Brain microvascular endothelial cell (primary cell): ENCODE measurements around the gene NCOA7.

ENCODE experiments used
- DNase-seq: peaks from one replicate; pipeline ENCODE4 v3.0.0-alpha.2; 2020
- H3K27ac ChIP-seq: fragments of 250-450 bp; sonication (Bioruptor Pico); 2 replicates; pipeline ENCODE4 v1.5.1; 2020; ENCODE audit warnings: mild to moderate bottlenecking, moderate library complexity
- H3K27me3 ChIP-seq: fragments of 250-450 bp; sonication (Bioruptor Pico); replicated peaks from 2 replicates; pipeline ENCODE4 v1.5.1; 2020; ENCODE audit warnings: mild to moderate bottlenecking
- H3K36me3 ChIP-seq: fragments of 250-450 bp; sonication (Bioruptor Pico); replicated peaks from 2 replicates; pipeline ENCODE4 v1.5.1; 2020; ENCODE audit warnings: mild to moderate bottlenecking
- H3K4me3 ChIP-seq: 2 replicates; pipeline ENCODE4 v1.5.1; 2011; ENCODE audit warnings: low read depth, mild to moderate bottlenecking, control low read depth, low read length, moderate library complexity
- CTCF ChIP-seq: IDR thresholded peaks from 2 replicates; pipeline ENCODE4 v1.5.1; 2011; ENCODE audit warnings: low read depth, mild to moderate bottlenecking, moderate library complexity, low read length, control low read depth, inconsistent platforms; ENCODE audit errors: missing control alignments
- in situ Hi-C: cut with HindIII; loops from 2 replicates; pipeline ENCODE4 v1.10.0; 2017; ENCODE audit warnings: low sequenced_read_pairs, low pct_ligation_motif_present

The NCOA7 gene

GRCh38 chr6:125944896-125945295 is 154.1 kb downstream of the NCOA7 start:
- no peaks in the 10 kb centered on the region for H3K27me3 ChIP-seq
- peak overlapping the region; percentile 99 for H3K27ac ChIP-seq
- in situ Hi-C loops, result no loop called here
- no peak for DNase-seq
- no peak overlapping the region for H3K4me3 ChIP-seq
- no peak for TF ChIP-seq CTCF
- no peaks in the 10 kb centered on the region for H3K36me3 ChIP-seq

GRCh38 chr6:125945378-125946141 is 154.8 kb downstream of the NCOA7 start:
- DNase-seq, result peak; percentile 88
- Histone ChIP-seq H3K27me3 (no peaks in the 10 kb centered on the region), H3K36me3 (no peaks in the 10 kb centered on the region), H3K4me3 (no peak overlapping the region), H3K27ac (peak overlapping the region; percentile 99)
- in situ Hi-C loops, result no loop called here
- no peak for TF ChIP-seq CTCF

- peak; percentile 55 for DNase-seq
- H3K27me3 ChIP-seq, result no peaks in the 10 kb centered on the region
- no peak for TF ChIP-seq CTCF
- H3K36me3 ChIP-seq, result no peaks in the 10 kb centered on the region
- in situ Hi-C loops, result no loop called here
- no peak overlapping the region for H3K4me3 ChIP-seq
- H3K27ac ChIP-seq, result peak overlapping the region; percentile 99
Measured at GRCh38 chr6:125947615-125948014, 156.9 kb downstream of the NCOA7 start.

GRCh38 chr6:125948455-125948854 is 157.7 kb downstream of the NCOA7 start:
- peak overlapping the region; percentile 99 for H3K27ac ChIP-seq
- H3K4me3 ChIP-seq, result no peak overlapping the region
- in situ Hi-C loops, result no loop called here
- no peak for TF ChIP-seq CTCF
- H3K27me3 ChIP-seq, result no peaks in the 10 kb centered on the region
- H3K36me3 ChIP-seq, result no peaks in the 10 kb centered on the region
- DNase-seq, result no peak

- H3K4me3 ChIP-seq, result no peak overlapping the region
- in situ Hi-C loops, result no loop called here
- H3K27ac ChIP-seq, result no peak overlapping the region
Measured at GRCh38 chr6:125949069-125949468, 158.3 kb downstream of the NCOA7 start.

More at GRCh38 chr6:125949069-125949468, 158.3 kb downstream of the NCOA7 start:
- no peak for TF ChIP-seq CTCF
- Histone ChIP-seq H3K36me3 (no peaks in the 10 kb centered on the region), H3K27me3 (no peaks in the 10 kb centered on the region)
- DNase-seq, result no peak
